M059J (cell line): ENCODE measurements around the gene EXOC4. TPM values are rescaled to one million over a fixed set of nuclear protein-coding genes. Genes with fewer than 3 reads are reported as not detected.
"Not testable (repeated sequence)": the region's sequence is repeated elsewhere in the genome, so short reads cannot be mapped to it uniquely, and the experiment has no call there.

Experiments
- DNase-seq: peaks from one replicate; pipeline ENCODE4 v3.0.0-alpha.2; 2012; ENCODE audit warnings: low read depth
- total RNA-seq: library from RNA; depleted of rRNA; stranded (reverse); fragments of >200 nt; shearing (Covaris generic); gene quantifications from 2 replicates; pipeline ENCODE4 v1.2.3, GENCODE V29; 2014

Gene EXOC4
- total RNA-seq, 1 experiment from 2014 or later = 70.5 TPM

GRCh38 chr7:134071355-134072331 is 818.8 kb downstream of the EXOC4 start:
- no peak for DNase-seq

- no peak for DNase-seq
These were observed 820.4 kb downstream of the EXOC4 start for GRCh38 chr7:134073276-134073675.

- no peak for DNase-seq
These were observed 822.9 kb downstream of the EXOC4 start for GRCh38 chr7:134075799-134076198.

GRCh38 chr7:134077560-134077959 is 824.7 kb downstream of the EXOC4 start:
- not testable (repeated sequence) for DNase-seq

- no peak for DNase-seq
These were observed 826.1 kb downstream of the EXOC4 start for GRCh38 chr7:134078991-134079390.

GRCh38 chr7:134081695-134082094 is 828.8 kb downstream of the EXOC4 start:
- DNase-seq = no peak

GRCh38 chr7:134083766-134084487 is 831.0 kb downstream of the EXOC4 start:
- DNase-seq = peak; percentile 70

- no peak for DNase-seq
These were observed 831.7 kb downstream of the EXOC4 start for GRCh38 chr7:134084488-134085144.

- no peak for DNase-seq
These were observed 832.4 kb downstream of the EXOC4 start for GRCh38 chr7:134085311-134085710.

GRCh38 chr7:134086998-134087735 is 834.3 kb downstream of the EXOC4 start:
- no peak for DNase-seq

- DNase-seq = no peak
These were observed 835.3 kb downstream of the EXOC4 start for GRCh38 chr7:134088199-134088598.

GRCh38 chr7:134089446-134089845 is 836.6 kb downstream of the EXOC4 start:
- DNase-seq = peak; percentile 14

- DNase-seq = no peak
These were observed 845.2 kb downstream of the EXOC4 start for GRCh38 chr7:134098072-134098471.

GRCh38 chr7:134101716-134102115 is 848.8 kb downstream of the EXOC4 start:
- DNase-seq = no peak

GRCh38 chr7:134104166-134104565 is 851.3 kb downstream of the EXOC4 start:
- no peak for DNase-seq

- DNase-seq = no peak
These were observed 853.0 kb downstream of the EXOC4 start for GRCh38 chr7:134105841-134106240.

GRCh38 chr7:134108802-134109201 is 855.9 kb downstream of the EXOC4 start:
- no peak for DNase-seq

- DNase-seq = no peak
These were observed 860.8 kb downstream of the EXOC4 start for GRCh38 chr7:134113655-134114054.

- DNase-seq = no peak
These were observed 862.1 kb downstream of the EXOC4 start for GRCh38 chr7:134114992-134115391.
